Choroid plexus epithelial cell (primary cell): ENCODE data around the gene SERPINB7.

Experiments used
- DNase-seq: peaks from one replicate; pipeline ENCODE4 v3.0.0-alpha.2; 2010; ENCODE audit warnings: low read depth
- H3K4me3 ChIP-seq: 2 replicates; pipeline ENCODE4 v1.5.1; 2011; ENCODE audit warnings: low read depth, mild to moderate bottlenecking, control low read depth, low read length, moderate library complexity
- TF ChIP-seq, protein P1 (sequence below): conservative IDR thresholded peaks from 2 replicates; pipeline ENCODE4 v1.5.1; 2011; ENCODE audit warnings: low read depth, mild to moderate bottlenecking, control low read depth, inconsistent platforms, low read length, moderate library complexity

Gene SERPINB7

DNA sequence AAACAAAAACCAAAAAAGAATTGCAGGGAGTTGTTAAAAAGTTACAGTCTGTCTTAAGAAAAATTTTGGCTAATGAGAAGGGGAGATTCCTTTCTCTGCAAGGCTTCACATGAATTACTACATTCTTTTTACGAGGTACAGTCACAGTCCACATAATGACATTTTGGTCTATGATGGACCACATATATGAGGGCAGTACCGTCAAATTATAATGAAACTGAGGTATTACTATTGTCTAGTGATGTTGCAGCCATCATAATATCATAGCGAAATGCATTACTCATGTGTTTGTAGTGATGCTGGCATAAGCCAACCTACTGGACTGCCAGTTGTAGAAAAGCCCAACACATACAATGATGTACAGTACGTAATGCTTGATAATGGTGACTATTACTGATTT lies 12.5 kb downstream of the SERPINB7 start:
- no peak overlapping the region for H3K4me3 ChIP-seq
- no peak for DNase-seq
- TF ChIP-seq, protein P1, sequence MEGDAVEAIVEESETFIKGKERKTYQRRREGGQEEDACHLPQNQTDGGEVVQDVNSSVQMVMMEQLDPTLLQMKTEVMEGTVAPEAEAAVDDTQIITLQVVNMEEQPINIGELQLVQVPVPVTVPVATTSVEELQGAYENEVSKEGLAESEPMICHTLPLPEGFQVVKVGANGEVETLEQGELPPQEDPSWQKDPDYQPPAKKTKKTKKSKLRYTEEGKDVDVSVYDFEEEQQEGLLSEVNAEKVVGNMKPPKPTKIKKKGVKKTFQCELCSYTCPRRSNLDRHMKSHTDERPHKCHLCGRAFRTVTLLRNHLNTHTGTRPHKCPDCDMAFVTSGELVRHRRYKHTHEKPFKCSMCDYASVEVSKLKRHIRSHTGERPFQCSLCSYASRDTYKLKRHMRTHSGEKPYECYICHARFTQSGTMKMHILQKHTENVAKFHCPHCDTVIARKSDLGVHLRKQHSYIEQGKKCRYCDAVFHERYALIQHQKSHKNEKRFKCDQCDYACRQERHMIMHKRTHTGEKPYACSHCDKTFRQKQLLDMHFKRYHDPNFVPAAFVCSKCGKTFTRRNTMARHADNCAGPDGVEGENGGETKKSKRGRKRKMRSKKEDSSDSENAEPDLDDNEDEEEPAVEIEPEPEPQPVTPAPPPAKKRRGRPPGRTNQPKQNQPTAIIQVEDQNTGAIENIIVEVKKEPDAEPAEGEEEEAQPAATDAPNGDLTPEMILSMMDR = no peak

DNA sequence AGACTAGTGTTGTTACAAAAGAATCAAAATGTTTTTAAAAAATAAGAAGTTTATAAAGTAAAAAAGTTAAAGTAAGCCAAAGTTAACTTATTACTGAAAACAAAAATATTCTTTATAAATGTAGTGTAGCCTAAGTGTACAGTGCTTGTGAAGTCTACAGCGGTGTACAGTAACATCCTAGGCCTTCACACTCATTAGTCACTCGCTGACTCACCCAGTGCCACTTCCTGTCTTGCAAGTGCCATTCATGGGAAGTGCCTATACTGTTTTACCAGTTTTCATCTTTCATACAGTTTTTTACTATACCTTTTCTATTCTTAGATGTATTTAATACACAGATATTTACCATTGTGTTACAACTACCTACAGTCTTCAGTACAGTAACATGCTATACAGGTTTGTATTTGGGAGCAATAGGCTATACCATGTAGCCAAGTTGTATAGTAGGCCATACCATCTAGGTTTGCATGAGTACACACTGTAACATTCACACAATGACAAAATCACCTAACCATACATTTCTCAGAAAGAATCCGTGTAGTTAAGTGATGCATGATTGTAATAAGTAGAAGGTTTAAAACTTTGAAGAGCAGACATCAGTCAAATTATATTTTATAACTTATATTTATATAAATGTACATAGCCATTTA lies 13.4 kb downstream of the SERPINB7 start:
- TF ChIP-seq, protein P1 = no peak
- H3K4me3 ChIP-seq = no peak overlapping the region
- peak; percentile 82 for DNase-seq

DNA sequence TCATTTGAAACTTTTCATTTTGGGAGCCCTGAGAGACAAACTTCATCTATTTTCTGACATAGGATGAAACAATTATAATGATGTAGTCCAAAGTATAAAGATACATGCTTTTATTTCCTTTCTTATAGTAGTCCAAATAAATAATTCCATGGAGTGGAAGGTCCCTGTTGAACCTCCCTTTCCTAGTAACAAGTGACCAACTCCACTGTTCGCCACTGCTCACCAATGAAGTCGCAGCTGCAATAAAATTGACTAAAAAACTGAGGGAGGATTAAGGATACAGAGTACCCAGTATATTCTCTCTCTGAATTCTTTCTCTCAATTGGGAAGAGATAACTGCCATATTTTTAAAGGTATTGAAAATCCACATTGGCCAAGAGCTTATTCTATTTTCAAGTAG lies 14.1 kb downstream of the SERPINB7 start:
- TF ChIP-seq, protein P1 = no peak
- no peak overlapping the region for H3K4me3 ChIP-seq
- DNase-seq = no peak

DNA sequence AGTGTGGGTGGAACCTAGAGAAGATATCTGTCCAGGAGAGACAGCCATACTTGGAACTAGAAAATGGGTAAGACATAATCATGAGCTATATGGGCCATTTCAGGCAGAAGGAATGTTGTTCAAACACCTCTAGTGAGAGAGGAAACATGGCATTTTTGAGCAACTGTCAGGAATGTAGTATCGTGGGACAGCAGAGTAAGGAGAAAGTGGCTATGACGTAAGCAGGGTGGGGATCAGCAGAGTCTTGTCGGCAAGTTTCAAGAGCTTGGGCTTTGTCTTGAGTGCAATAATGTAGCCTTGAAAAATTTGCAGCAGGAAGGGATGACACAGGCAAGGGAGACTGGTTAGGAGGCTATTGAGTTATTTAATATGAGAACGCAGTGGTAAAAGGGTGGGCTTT lies 20.4 kb downstream of the SERPINB7 start:
- no peak overlapping the region for H3K4me3 ChIP-seq
- TF ChIP-seq, protein P1 = no peak
- DNase-seq = no peak

DNA sequence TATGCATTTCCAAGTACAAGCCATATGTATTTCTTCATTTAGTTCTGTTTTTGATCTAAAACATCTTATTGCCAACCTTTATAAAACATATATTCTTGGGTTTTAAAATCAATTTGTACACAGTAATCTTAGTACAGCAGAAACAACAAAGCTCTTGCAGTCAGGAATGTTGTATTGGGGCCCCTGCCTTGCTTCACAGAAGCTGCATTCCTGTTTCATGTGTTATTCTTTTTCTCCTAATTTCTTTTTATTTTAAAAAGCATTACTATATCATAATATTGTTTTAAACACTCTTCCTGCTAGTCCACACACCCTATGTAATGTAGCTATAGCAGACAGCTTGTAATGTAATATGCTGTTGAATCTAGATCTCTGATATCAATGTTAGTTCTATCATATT lies 24.0 kb downstream of the SERPINB7 start:
- H3K4me3 ChIP-seq = no peak overlapping the region
- DNase-seq = peak; percentile 41
- TF ChIP-seq, protein P1 = no peak

DNA sequence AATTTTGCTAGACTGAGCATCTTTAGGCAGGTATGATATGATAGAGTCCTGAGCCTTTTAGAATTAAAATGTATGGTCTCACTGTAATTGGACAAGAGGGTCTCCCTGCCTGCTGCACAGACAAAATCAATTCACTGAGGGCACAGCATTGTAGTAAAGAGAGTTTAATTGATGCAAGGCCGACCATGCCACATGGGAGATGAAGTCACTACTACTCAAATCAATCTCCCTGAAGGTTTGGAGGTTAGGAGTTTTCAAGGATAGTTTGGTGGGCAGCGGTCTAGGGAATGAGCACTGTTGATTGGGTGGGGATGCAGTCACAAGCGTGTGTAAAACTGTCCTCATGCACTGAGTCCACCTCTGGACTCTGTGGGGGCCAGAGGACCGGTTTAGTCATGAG lies 26.1 kb downstream of the SERPINB7 start:
- TF ChIP-seq, protein P1 = no peak
- DNase-seq = no peak

DNA sequence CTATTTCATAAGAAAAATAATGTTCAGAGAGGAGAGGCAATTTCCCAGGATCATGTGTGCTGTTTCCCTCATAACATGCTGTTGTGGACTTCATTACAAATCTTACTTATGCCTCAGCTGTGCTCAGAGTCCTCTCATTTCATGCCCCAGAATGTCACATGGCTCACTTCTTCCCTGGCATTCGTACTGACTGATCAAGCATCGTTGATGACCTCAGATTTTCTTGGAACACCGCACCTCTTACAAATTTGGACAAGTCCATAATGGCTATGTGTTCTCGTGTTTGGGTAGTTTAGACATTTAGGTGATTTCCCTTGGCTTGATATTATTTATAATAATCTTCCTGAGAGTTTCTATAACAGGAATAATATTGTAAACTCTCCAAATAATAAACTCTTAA lies 32.9 kb downstream of the SERPINB7 start:
- no peak for DNase-seq
- TF ChIP-seq, protein P1 = no peak
- no peak overlapping the region for H3K4me3 ChIP-seq

More for the DNA sequence above, 26.1 kb downstream of the SERPINB7 start:
- no peak overlapping the region for H3K4me3 ChIP-seq
